ENCODE data around the gene KCNMA1.

- TF ChIP-seq CTCF (IDR thresholded peaks at IDR 0.05) (no peak), POLR2A (IDR thresholded peaks at IDR 0.05) (no peak), POLR2AphosphoS5 (IDR thresholded peaks at IDR 0.05) (no peak)
Measured at GRCh38 chr10:77490534-77491314, 146.9 kb downstream of the KCNMA1 start.
